EL (cell line): ENCODE data around the gene CFAP54.

ENCODE experiments used
- DNase-seq: peaks from one replicate; pipeline ENCODE4 v3.0.0-alpha.2; 2016

CFAP54 gene

DNA sequence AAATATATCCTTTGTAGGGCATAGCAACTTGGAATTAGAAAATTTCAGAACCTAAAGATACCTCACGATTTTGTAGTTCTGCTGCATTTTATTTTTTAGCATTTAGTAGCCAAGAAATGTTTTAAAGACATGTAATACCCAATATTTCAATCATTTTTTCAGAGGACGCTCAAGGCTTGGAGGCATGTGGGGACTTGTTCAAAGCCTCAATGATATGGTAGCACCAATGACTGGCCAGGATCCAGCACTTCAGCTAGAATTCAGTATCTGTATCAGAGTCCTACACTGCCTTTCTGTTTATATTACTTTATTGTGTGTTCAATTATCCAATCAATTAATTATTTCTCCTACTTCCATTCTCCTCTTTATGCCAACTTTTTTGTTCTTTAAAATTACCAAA, 262.8 kb downstream of the CFAP54 start:
- no peak for DNase-seq

GRCh38 chr12:96766232-96766631, 276.9 kb downstream of the CFAP54 start:
- no peak for DNase-seq

DNA sequence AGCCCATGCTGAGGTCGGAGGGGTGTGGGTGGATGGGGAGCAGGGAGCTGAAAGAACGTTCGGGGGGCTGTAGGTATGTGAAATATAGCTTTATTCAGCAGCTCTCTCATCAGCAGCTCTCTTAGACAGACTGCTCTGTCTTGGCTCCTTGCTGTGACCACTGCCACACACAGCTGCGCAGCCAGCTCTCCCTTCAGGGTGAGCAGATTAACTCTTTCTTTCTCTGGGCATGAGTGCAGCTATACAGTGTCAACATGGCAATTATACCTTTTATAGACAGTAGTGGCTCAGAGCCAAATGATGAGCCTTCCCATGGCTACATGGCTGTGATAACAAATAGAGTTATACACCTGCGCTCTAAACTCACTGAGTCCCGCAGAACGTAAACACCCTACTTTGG, 280.0 kb downstream of the CFAP54 start:
- DNase-seq: no peak

DNA sequence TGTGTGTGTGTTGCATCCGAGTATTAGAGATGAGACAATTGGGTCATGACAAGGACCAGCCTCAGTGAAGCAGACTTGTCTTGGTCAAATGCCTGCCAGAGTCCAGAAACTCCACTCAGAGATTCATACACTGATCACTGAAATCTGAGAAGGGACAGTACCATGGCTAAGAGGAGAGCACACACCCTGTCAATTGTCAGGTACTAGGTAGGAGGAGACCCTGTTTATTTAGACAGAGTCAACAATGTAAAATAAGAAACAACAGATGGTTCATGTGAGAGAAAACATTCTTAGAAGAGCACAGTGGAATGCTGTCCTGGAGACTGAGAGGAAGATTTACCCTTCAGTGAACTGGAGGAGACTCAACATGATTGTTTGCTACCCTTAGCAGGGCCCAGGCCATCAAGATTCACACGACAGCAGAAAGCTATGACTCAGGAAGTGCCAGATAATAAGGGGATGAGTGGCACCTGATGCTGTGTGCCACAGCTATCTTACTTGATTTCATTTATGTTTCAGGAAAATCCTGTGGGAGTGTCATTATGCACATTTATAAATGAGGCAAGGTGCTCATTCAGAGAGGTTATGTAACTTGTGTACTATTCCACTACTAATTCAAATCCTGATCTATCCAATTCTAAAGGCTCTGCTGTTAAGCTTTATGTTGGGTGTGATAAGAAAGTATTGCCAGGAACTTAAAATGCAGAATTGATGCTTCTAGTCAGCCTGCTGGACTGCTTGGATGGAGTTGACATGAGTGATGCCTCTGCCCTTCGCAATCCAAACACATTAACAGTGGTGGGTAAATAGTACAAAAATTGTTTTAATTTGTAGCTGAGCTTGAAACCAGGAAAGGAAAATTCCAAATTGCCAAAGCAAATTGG, 281.1 kb downstream of the CFAP54 start:
- peak; percentile 18 for DNase-seq

- no peak for DNase-seq
These were observed 283.7 kb downstream of the CFAP54 start for GRCh38 chr12:96773031-96773430.

GRCh38 chr12:96774496-96775256, 285.3 kb downstream of the CFAP54 start:
- peak; percentile 87 for DNase-seq

DNA sequence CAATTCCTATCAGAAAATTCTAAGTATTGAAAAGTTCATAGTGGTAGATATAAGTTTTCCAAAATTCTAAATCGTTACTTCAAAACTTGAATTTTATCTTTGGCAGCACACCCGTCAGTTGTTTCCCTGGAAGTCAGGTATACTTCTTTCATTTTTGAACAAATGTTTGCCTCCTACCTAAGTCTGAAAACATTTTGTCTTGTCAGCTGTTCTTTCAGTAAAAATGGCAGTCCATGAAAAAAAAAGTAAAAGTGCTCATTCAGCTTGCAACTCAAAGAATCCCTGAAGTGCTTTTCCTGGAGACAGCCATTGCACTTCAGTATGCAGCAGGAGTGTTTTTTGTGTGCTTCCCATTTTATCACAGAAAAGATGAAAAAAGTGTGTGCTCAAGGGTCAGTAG, 287.5 kb downstream of the CFAP54 start:
- no peak for DNase-seq

GRCh38 chr12:96780330-96780729, 291.0 kb downstream of the CFAP54 start:
- no peak for DNase-seq

- DNase-seq: no peak
These were observed 297.4 kb downstream of the CFAP54 start for GRCh38 chr12:96786791-96787190.

- no peak for DNase-seq
These were observed 314.6 kb downstream of the CFAP54 start for GRCh38 chr12:96803969-96804368.

GRCh38 chr12:96806272-96806671, 316.9 kb downstream of the CFAP54 start:
- no peak for DNase-seq

GRCh38 chr12:96807741-96808140, 318.4 kb downstream of the CFAP54 start:
- DNase-seq: no peak

- DNase-seq: no peak
These were observed 319.2 kb downstream of the CFAP54 start for GRCh38 chr12:96808587-96808986.

GRCh38 chr12:96809522-96809921, 320.1 kb downstream of the CFAP54 start:
- no peak for DNase-seq

DNA sequence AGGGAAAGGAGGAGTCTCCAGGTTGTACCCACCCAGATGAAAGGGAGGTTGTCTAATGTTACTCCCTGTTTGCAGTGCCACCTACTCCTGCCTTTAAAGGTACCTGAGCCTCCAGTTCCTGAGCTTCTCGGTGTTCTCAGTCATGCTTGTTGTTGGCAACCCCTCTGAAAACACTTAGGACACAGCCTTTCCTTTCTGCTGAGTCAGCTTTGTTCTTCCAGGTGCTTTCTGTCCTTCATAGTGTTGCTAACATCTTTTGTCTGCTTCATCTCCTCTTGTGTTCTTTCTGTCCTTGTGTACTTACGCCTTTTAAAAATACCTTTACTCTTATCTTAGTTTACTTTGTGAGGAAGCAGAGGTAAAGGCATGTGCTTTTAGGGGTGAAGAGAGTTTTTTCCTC, 320.7 kb downstream of the CFAP54 start:
- no peak for DNase-seq

DNA sequence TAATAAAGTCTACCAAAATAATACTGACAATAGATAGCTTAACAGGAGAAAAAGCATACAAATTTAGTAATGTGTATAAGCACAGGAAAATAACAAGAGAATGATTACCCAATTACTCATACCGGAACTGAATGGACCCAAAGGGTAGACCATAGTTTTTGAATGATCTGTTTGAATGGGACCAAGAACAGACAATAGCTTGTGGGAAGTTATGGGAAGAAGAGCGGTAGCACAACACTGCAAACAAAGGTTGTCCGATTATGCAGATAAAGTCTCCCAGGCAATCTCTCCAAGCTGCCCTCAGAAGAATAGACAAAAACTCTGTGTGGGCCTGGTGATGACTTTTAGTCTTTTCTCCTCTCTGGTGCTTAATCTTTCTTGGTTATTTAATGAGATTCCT, 321.1 kb downstream of the CFAP54 start:
- peak; percentile 51 for DNase-seq

- DNase-seq: peak; percentile 94
These were observed 321.7 kb downstream of the CFAP54 start for GRCh38 chr12:96811083-96811482.

GRCh38 chr12:96812153-96812552, 322.8 kb downstream of the CFAP54 start:
- no peak for DNase-seq

DNA sequence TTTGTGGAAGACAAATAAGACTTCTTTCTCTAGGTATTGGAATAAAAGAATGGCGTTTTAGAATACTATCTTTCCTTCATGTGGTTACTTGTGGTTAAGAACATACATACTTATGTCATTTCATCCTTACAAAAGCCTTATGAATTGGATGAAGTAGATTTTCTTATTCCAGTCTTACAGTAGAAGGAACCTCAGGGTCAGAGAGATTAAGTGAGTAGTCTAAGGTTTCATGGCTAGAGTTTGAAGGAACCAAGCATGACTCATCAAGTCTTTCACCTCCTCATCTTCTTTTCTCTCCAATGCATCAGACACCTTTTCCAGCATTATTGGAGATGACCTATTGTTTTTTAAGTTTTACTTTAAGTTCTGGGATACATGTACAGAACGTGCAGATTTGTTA, 324.8 kb downstream of the CFAP54 start:
- DNase-seq: peak; percentile 18

- no peak for DNase-seq
These were observed 332.2 kb downstream of the CFAP54 start for GRCh38 chr12:96821592-96821991.

DNA sequence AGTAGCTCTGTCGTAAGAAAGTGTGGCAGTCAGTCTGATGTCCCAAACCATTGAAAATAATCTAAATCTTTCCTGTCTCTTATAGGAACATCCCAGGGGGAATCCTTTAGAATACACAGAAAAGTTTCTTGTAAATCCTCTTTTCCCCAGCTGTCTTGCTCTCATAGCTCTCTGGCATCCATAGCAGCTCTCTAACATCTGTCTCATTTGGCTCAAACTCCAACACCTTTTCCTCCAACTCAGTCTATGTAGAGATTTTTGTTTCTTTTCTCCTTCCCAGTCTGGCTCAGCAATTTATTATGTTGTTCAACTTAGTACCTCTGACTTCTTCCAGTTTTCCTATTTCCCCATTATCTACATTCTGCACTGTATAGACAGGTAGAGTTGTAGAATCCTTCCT, 333.3 kb downstream of the CFAP54 start:
- no peak for DNase-seq

GRCh38 chr12:96824074-96824837, 334.9 kb downstream of the CFAP54 start:
- no peak for DNase-seq

- DNase-seq: no peak
These were observed 335.5 kb downstream of the CFAP54 start for GRCh38 chr12:96824838-96825236.
